Thyroid gland (tissue), 4 donors: ENCODE data around the gene ANAPC2. TPM values are rescaled to one million over a fixed set of nuclear protein-coding genes. Genes with fewer than 3 reads are reported as not detected.

Experiments
- DNase-seq, 2 donors: peaks; one replicate each; pipeline ENCODE4 v3.0.0-alpha.2; 2019
- H3K27ac ChIP-seq, 3 donors: fragments of 200-600 bp; sonication (generic); 1 replicate in 2 of 3; 2 replicates in 1 of 3; pipeline ENCODE4 v1.5.1; 2016 to 2019; ENCODE audit warnings: mild to moderate bottlenecking in 1 of 3, moderate library complexity in 1 of 3
- H3K27me3 ChIP-seq: fragments of 200-600 bp; sonication (generic); one replicate; pipeline ENCODE4 v1.5.1; 2019
- H3K36me3 ChIP-seq, 2 donors: fragments of 200-600 bp; sonication (generic); one replicate each; pipeline ENCODE4 v1.5.1; 2016 to 2019
- H3K4me1 ChIP-seq, 2 donors: fragments of 200-600 bp; sonication (generic); one replicate each; pipeline ENCODE4 v1.5.1; 2017 to 2019
- H3K4me3 ChIP-seq, 3 donors: fragments of 200-600 bp; sonication (generic); replicated peaks in 1 of 3; 1 replicate in 2 of 3; 2 replicates in 1 of 3; pipeline ENCODE4 v1.5.1; 2016; ENCODE audit warnings: mild to moderate bottlenecking in 1 of 3
- H3K9me3 ChIP-seq: fragments of 200-600 bp; sonication (generic); one replicate; pipeline ENCODE4 v1.5.1; 2017
- POLR2A ChIP-seq, 2 donors: fragments of 450-650 bp; IDR thresholded peaks; one replicate each; pipeline ENCODE4 v1.6.1; 2017; ENCODE audit warnings: antibody characterized with exemption in 2 of 2, mild to moderate bottlenecking in 2 of 2, moderate library complexity in 1 of 2
- WGBS, 2 donors: methylation state at CpG; one replicate each; pipeline ENCODE4 v1.1.5; 2017; 5-methylcytosine and 5-hydroxymethylcytosine counted together
- intact Hi-C: fragments of 100-400 bp; cut with DNase I; formaldehyde crosslinking; loops from one replicate; pipeline ENCODE4 v1.15.1; 2023
- total RNA-seq, 4 donors: library from RNA; depleted of rRNA; stranded (reverse); fragments of >200 nt; gene quantifications; one replicate each; pipeline ENCODE4 v1.2.3, GENCODE V29; 2016
- TF ChIP-seq, protein P1 (sequence below), 6 experiments: fragments of 200-600 bp in 3 of 6; fragments of 450-650 bp in 3 of 6; sonication (generic) in 3 of 6; IDR thresholded peaks; one replicate each; pipeline ENCODE4 v1.5.1; 2016 to 2019; ENCODE audit warnings: antibody characterized with exemption in 6 of 6, mild to moderate bottlenecking in 2 of 6, inconsistent platforms in 1 of 6, moderate library complexity in 1 of 6

Gene ANAPC2
- total RNA-seq, 4 donors from 2014 or later = 25.6 to 34.1 (median 31.8) TPM

DNA sequence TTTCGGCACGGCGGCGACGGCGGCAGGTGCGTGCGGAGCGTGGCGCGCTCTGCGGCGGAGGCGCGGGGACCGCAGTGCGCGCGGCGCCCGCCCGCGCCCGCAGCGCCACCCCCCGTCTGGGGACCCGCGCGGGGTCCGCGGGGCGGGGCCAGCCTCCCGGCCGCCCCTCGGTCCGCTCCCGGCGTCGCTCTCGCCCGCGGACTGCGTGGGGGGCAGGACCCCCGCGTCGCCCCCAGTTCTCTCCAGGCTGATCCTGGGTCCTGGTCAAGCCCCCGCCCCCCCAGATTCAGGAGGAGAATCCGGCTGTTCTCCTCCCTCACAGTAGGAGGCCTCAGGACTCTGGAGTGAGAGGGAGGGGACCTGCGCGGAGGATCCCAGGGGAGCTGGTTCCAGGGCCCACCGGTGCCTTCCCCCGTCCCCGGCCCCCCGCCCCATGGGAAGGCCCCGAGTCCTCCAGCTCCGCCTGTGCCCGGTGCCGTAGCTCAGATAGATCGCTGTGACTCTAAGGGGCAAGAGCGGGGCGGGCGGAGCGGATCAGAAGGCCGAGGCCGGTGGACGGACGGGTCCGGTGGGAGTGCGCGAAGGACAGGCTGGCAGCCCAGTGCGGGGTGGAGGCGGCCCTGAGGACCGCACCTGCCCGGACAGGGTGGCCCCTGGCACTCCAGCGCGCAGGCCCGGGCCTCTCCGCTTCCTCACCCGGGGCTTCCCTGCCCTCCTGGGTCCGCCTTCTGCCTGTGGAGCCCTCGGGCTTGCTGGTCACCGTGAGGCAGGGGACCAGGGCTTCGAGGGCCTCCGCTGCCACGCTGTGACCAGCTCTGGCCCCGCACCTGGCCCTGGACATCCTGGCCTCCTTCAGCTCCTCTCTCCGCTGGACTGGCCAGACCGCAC lies 34.1 kb upstream of the ANAPC2 start, which contains the start of gene RNF208:
TSS of gene RNF208 (minus strand) at position 51 of the 888 bp plus-strand sequence. CDS start 1,028 bp downstream, outside the sequence.
- intact Hi-C loops = no loop called here
- Histone ChIP-seq H3K27ac (peak within 1 kb of the TSS; percentile 4 to 87 (median 19)), H3K36me3 (no peaks in the 10 kb centered on the region), H3K9me3 (no peaks in the 10 kb centered on the region), H3K4me1 (peaks cover 25 to 41% of the 10 kb centered on the region in 2 donors), H3K27me3 (no peaks in the 10 kb centered on the region), H3K4me3 (peak within 1 kb of the TSS; percentile 2 to 78 (median 53))
- 10 to 19% methylated on average over 2 to 6 of the region's 88 CpGs for WGBS, 2 donors
- TF ChIP-seq POLR2A (IDR thresholded peaks at IDR 0.05) = peak in 1 of 2 donors; percentile 2
- TF ChIP-seq, protein P1, sequence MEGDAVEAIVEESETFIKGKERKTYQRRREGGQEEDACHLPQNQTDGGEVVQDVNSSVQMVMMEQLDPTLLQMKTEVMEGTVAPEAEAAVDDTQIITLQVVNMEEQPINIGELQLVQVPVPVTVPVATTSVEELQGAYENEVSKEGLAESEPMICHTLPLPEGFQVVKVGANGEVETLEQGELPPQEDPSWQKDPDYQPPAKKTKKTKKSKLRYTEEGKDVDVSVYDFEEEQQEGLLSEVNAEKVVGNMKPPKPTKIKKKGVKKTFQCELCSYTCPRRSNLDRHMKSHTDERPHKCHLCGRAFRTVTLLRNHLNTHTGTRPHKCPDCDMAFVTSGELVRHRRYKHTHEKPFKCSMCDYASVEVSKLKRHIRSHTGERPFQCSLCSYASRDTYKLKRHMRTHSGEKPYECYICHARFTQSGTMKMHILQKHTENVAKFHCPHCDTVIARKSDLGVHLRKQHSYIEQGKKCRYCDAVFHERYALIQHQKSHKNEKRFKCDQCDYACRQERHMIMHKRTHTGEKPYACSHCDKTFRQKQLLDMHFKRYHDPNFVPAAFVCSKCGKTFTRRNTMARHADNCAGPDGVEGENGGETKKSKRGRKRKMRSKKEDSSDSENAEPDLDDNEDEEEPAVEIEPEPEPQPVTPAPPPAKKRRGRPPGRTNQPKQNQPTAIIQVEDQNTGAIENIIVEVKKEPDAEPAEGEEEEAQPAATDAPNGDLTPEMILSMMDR (IDR thresholded peaks at IDR 0.05) = no peak
- DNase-seq = peak; percentile 40 to 44

DNA sequence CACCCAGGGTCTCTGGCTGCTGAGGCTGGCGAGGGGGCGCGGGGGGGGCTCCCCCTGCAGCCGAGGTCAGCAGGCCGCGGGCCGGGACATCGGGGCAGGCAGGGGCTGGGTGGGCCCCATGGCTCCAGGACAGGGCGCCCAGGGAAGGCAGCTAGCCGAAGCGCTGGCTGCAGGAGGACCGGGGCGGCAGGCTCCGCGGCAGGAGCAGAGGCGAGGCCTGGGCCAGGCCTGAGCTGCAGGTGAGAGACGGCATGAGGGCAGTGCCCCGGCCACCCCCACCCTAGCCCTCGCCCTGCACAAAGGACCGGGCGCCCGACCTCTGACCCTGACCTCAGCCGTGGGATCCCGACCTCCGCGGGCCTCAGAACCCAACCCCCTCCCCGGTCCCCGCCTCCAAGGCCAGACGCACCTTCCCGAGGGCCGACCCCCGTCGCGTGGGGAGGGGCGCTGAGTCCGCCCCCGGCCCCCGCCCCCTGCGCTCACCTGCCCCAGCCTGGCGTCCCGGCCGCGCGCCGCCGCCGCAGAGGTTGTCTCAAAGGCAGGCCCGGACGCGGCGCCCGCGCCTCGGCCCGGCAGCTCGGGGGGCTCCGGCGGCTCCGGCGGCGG lies 33.2 kb upstream of the ANAPC2 start:
- Histone ChIP-seq H3K36me3 (no peaks in the 10 kb centered on the region), H3K4me1 (peaks cover 16 to 33% of the 10 kb centered on the region in 2 donors), H3K9me3 (no peaks in the 10 kb centered on the region), H3K27me3 (no peaks in the 10 kb centered on the region), H3K4me3 (peak overlapping the region in 1 of 3 donors; percentile 41), H3K27ac (peak overlapping the region in 1 of 3 donors; percentile 36)
- 5 to 16% methylated on average over 9 to 12 of the region's 61 CpGs for WGBS, 2 donors
- DNase-seq = peak; percentile 40 to 42
- intact Hi-C loops = no loop called here
- peak in 1 of 2 donors; percentile 6 for TF ChIP-seq POLR2A (IDR thresholded peaks at IDR 0.05)
- TF ChIP-seq, protein P1 (IDR thresholded peaks at IDR 0.05) = no peak

DNA sequence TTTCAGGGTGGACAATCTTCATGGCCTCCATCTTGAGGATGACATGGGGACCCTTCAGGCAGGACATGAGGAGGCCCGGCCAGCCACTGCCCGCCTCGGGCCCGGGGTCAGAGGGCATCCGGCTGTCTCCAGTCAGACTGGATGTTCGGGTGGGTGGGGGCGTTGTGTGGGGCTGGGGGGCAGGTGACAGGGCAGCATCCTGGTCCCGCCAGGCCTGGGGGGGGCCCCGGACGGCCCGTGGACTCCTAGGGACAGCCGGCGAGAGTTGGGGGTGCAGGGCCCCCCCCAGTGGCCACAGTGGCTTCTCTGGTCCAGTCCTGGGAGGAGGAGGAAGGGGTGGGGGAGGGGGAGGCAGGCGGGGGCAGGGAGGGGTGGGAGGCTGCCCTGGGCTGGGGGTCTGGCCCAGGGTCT lies 32.7 kb upstream of the ANAPC2 start:
- Histone ChIP-seq H3K9me3 (no peaks in the 10 kb centered on the region), H3K4me3 (no peak overlapping the region), H3K27ac (no peak overlapping the region), H3K27me3 (no peaks in the 10 kb centered on the region), H3K4me1 (peaks cover 13 to 28% of the 10 kb centered on the region in 2 donors), H3K36me3 (no peaks in the 10 kb centered on the region)
- DNase-seq = no peak
- TF ChIP-seq, protein P1 (IDR thresholded peaks at IDR 0.05) = no peak
- TF ChIP-seq POLR2A (IDR thresholded peaks at IDR 0.05) = no peak
- WGBS, 2 donors = 83% methylated on average over 1 of the region's 14 CpGs; no CpG with 5 or more reads in 1 of the 2 donors
- intact Hi-C loops = no loop called here

DNA sequence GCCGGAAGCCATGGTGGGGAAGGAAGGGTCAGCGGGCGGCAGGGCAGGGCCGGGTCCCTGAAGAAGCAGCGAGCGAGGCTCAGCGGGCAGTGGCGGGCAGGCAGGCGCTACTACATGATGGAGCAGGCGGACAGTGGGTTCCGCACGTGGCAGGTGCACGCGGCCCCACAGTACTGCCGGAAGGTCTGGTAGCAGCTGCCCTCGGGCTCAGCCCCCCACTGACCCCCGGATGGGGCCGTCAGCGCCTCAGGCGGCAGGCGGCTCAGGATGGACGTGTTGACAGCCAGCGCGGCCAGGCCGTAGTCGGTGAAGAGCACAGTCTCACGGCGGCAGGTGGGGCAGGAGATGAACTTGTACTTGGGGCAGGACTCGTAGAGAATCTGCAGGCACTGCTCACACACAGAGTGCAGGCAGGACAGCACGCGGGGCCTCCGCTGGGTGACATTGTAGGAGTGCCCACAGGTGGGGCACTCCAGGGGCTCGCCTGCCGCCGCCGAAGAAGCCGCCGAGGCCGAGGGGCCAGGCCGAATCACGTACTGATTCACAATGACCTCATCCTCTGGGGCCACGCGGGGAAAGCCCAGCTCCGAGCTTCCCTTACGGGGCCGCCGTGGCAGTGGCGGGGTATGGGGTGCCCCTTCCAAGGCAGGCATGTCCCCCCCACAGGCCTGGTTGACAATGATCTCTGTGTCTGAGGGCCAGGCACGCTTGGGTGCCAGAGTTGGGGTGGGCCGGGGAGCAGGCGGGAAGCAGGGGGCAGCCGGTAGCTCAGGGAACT lies 32.1 kb upstream of the ANAPC2 start:
- 87 to 95% methylated on average over 21 to 31 of the region's 52 CpGs for WGBS, 2 donors
- Histone ChIP-seq H3K4me3 (no peak overlapping the region), H3K36me3 (no peaks in the 10 kb centered on the region), H3K27ac (no peak overlapping the region), H3K4me1 (peaks cover 13 to 25% of the 10 kb centered on the region in 2 donors), H3K27me3 (no peaks in the 10 kb centered on the region), H3K9me3 (no peaks in the 10 kb centered on the region)
- no peak for DNase-seq
- intact Hi-C loops = no loop called here
- TF ChIP-seq, protein P1 (IDR thresholded peaks at IDR 0.05) = no peak
- no peak for TF ChIP-seq POLR2A (IDR thresholded peaks at IDR 0.05)
